ENCODE measurements around the gene CAMK2A. TPM values are rescaled to one million over a fixed set of nuclear protein-coding genes. Genes with fewer than 3 reads are reported as not detected.
A peak's percentile ranks its signal among the peaks of the same experiment; 100 is the strongest.

The CAMK2A gene
- total RNA-seq, 1 donor from 2014 or later = 1.5 TPM

- DNase-seq (peak; percentile 79), ATAC-seq (peak; percentile 57)
- Histone ChIP-seq H3K36me3 (no peaks in the 10 kb centered on the region), H3K27ac (no peak overlapping the region), H3K27me3 (no peaks in the 10 kb centered on the region), H3K4me1 (no peaks in the 10 kb centered on the region), H3K9me3 (no peaks in the 10 kb centered on the region), H3K4me3 (no peak overlapping the region)
- intact Hi-C loops (cut with DNase I) = no loop called here
- no peak for TF ChIP-seq CTCF (IDR thresholded peaks at IDR 0.05)
These were observed 61.8 kb downstream of the CAMK2A start for GRCh38 chr5:150227606-150228273.

GRCh38 chr5:150227036-150227435 is 62.5 kb downstream of the CAMK2A start:
- no peak for DNase-seq
- no peak for TF ChIP-seq CTCF (IDR thresholded peaks at IDR 0.05)
- no peak overlapping the region for H3K4me3 ChIP-seq
- intact Hi-C loops (cut with DNase I) = no loop called here
- H3K9me3 ChIP-seq = no peaks in the 10 kb centered on the region
- H3K27ac ChIP-seq = no peak overlapping the region
- no peaks in the 10 kb centered on the region for H3K36me3 ChIP-seq
- no peaks in the 10 kb centered on the region for H3K4me1 ChIP-seq
- H3K27me3 ChIP-seq = no peaks in the 10 kb centered on the region
- ATAC-seq = no peak

- Histone ChIP-seq H3K36me3 (no peaks in the 10 kb centered on the region), H3K27me3 (no peaks in the 10 kb centered on the region), H3K4me3 (no peak overlapping the region), H3K9me3 (no peaks in the 10 kb centered on the region), H3K27ac (no peak overlapping the region), H3K4me1 (no peaks in the 10 kb centered on the region)
- intact Hi-C loops (cut with DNase I) = no loop called here
- ATAC-seq (no peak), DNase-seq (no peak)
- TF ChIP-seq CTCF (IDR thresholded peaks at IDR 0.05) = no peak
These were observed 65.0 kb downstream of the CAMK2A start for GRCh38 chr5:150224483-150225027.

GRCh38 chr5:150223474-150223873 is 66.1 kb downstream of the CAMK2A start:
- H3K4me1 ChIP-seq = no peaks in the 10 kb centered on the region
- no peaks in the 10 kb centered on the region for H3K27me3 ChIP-seq
- no peak overlapping the region for H3K27ac ChIP-seq
- no peak overlapping the region for H3K4me3 ChIP-seq
- no peak for TF ChIP-seq CTCF (IDR thresholded peaks at IDR 0.05)
- intact Hi-C loops (cut with DNase I) = no loop called here
- no peaks in the 10 kb centered on the region for H3K36me3 ChIP-seq
- no peak for DNase-seq
- ATAC-seq = no peak
- no peaks in the 10 kb centered on the region for H3K9me3 ChIP-seq

- Histone ChIP-seq H3K27me3 (no peaks in the 10 kb centered on the region), H3K4me3 (no peak overlapping the region), H3K9me3 (no peaks in the 10 kb centered on the region), H3K36me3 (no peaks in the 10 kb centered on the region), H3K27ac (no peak overlapping the region), H3K4me1 (no peaks in the 10 kb centered on the region)
- intact Hi-C loops (cut with DNase I) = no loop called here
- no peak for ATAC-seq
- no peak for DNase-seq
- TF ChIP-seq CTCF (IDR thresholded peaks at IDR 0.05) = no peak
These were observed 66.7 kb downstream of the CAMK2A start for GRCh38 chr5:150222906-150223305.
